Parathyroid adenoma (tissue), 2 donors: ENCODE data around the gene EFHC1.

Experiments
- H2AFZ ChIP-seq: fragments of 300-600 bp; sonication (generic); one replicate; pipeline ENCODE4 v1.7.0; 2017; ENCODE audit warnings: antibody characterized with exemption, mild to moderate bottlenecking
- H3K27ac ChIP-seq: fragments of 300-600 bp; sonication (generic); one replicate; pipeline ENCODE4 v1.7.0; 2017
- H3K27me3 ChIP-seq: fragments of 300-600 bp; sonication (generic); one replicate; pipeline ENCODE4 v1.7.0; 2017; ENCODE audit warnings: low read length; ENCODE audit not compliant: control insufficient read depth, insufficient read depth
- H3K36me3 ChIP-seq: fragments of 300-600 bp; sonication (generic); one replicate; pipeline ENCODE4 v1.7.0; 2017; ENCODE audit warnings: low read length; ENCODE audit not compliant: control insufficient read depth, insufficient read depth
- H3K4me1 ChIP-seq: fragments of 300-600 bp; sonication (generic); one replicate; pipeline ENCODE4 v1.7.0; 2017; ENCODE audit warnings: control low read depth
- H3K4me2 ChIP-seq: fragments of 300-600 bp; sonication (generic); one replicate; pipeline ENCODE4 v1.7.0; 2017; ENCODE audit warnings: low read length
- H3K4me3 ChIP-seq: fragments of 300-600 bp; sonication (generic); one replicate; pipeline ENCODE4 v1.7.0; 2017; ENCODE audit warnings: low read depth, low read length
- H3K79me2 ChIP-seq: fragments of 300-600 bp; sonication (generic); one replicate; pipeline ENCODE4 v1.7.0; 2017; ENCODE audit warnings: control low read depth
- H3K9ac ChIP-seq: fragments of 300-600 bp; sonication (generic); one replicate; pipeline ENCODE4 v1.7.0; 2017; ENCODE audit warnings: mild to moderate bottlenecking
- H3K9me3 ChIP-seq: fragments of 300-600 bp; sonication (generic); one replicate; pipeline ENCODE4 v1.7.0; 2017; ENCODE audit warnings: low read length; ENCODE audit not compliant: control insufficient read depth
- TF ChIP-seq, protein P1 (sequence below): fragments of 300-600 bp; sonication (generic); IDR thresholded peaks from one replicate; pipeline ENCODE4 v1.7.0; 2017; ENCODE audit warnings: antibody characterized with exemption, mild to moderate bottlenecking
- donor health status: primary hyperparathyroidism.

Gene EFHC1

DNA sequence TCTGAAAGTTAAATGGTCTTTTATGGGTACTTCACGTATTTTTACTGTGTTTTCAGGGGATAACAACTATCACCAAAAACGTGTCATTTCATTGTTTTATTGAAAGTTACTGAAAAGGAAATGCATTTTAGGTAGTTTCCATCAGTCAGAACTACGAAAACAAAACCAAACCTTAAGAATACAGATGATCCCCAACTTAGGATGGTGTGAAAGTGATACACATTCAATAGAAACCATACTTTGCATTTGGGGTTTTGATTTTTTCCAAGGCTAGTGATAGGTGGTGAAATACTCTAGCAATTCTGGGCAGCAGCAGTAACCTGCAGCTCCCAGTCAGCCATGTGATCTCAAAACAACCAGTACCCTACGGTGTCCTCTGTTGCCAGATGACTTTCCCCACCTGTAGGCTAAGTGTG lies 25.9 kb upstream of the EFHC1 start:
- H3K4me2 ChIP-seq: no peak overlapping the region
- H3K36me3 ChIP-seq: no peaks in the 10 kb centered on the region
- peaks cover 13% of the 10 kb centered on the region for H3K4me1 ChIP-seq
- H2AFZ ChIP-seq: no peak overlapping the region
- H3K4me3 ChIP-seq: no peak overlapping the region
- H3K79me2 ChIP-seq: no peaks in the 10 kb centered on the region
- TF ChIP-seq, protein P1, sequence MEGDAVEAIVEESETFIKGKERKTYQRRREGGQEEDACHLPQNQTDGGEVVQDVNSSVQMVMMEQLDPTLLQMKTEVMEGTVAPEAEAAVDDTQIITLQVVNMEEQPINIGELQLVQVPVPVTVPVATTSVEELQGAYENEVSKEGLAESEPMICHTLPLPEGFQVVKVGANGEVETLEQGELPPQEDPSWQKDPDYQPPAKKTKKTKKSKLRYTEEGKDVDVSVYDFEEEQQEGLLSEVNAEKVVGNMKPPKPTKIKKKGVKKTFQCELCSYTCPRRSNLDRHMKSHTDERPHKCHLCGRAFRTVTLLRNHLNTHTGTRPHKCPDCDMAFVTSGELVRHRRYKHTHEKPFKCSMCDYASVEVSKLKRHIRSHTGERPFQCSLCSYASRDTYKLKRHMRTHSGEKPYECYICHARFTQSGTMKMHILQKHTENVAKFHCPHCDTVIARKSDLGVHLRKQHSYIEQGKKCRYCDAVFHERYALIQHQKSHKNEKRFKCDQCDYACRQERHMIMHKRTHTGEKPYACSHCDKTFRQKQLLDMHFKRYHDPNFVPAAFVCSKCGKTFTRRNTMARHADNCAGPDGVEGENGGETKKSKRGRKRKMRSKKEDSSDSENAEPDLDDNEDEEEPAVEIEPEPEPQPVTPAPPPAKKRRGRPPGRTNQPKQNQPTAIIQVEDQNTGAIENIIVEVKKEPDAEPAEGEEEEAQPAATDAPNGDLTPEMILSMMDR: no peak
- H3K9me3 ChIP-seq: no peaks in the 10 kb centered on the region
- no peak overlapping the region for H3K9ac ChIP-seq
- H3K27me3 ChIP-seq: no peaks in the 10 kb centered on the region
- no peak overlapping the region for H3K27ac ChIP-seq

DNA sequence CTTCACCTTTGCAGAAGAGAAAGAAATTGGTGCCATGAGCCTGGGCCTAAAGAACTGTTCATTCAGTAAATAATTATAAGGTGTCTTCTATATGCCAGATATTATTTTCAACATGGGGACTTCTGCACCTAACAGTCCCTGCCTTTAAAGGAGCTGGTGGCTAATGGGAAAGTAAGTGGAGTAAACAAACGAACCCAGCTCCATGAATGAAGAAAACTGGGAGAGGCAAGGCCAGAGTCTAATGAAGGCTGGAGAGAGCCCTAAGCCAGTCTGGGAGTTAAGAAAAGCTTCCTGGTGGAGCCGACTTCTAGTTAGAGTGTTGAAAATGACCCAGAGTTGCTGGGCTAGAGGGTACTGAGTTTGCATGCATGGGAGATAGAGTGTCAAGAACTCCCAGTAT lies 24.2 kb upstream of the EFHC1 start:
- H2AFZ ChIP-seq: no peak overlapping the region

DNA sequence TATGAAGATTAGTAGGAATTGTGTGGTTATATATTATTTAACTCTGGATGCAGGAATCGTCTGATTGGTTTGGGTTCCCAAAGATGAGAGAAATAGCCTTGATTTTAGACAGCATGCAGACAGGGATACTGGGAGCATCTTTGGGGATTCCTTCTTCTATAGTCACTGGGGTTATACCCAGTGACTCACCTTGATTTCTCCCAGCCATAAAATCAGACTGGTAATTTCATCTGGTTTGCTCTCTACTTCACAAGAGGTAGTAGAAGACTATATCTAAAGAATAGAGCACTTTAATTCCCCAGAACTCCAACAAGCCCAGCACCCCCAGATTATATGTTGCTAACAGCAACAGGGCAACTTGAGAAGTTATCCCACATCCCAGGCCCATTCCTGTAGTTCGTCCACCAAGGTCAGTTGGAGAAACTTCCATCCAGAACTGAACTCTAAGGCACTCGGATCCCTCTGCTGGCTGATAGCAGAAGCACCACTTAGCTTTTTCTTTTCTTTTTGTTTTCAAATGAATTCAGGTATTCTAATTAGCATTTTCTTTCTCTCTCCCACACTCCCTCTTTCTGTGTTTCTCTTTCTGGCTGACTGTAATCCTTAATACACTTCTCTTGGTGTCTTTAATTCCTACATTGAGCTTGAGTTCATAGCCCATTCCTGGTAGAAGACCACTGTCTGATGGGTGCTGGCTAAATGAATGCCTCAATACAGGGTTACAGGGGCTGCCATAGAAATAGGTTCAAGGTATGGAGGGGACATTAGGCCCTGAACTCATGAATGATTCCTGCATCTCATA lies 20.4 kb upstream of the EFHC1 start:
- peak overlapping the region; percentile 34 for H2AFZ ChIP-seq
- H3K36me3 ChIP-seq: no peaks in the 10 kb centered on the region
- H3K9ac ChIP-seq: no peak overlapping the region
- H3K4me3 ChIP-seq: no peak overlapping the region
- H3K4me2 ChIP-seq: no peak overlapping the region
- no peak overlapping the region for H3K27ac ChIP-seq
- no peaks in the 10 kb centered on the region for H3K27me3 ChIP-seq
- no peaks in the 10 kb centered on the region for H3K9me3 ChIP-seq
- no peaks in the 10 kb centered on the region for H3K79me2 ChIP-seq
- TF ChIP-seq, protein P1: peak; percentile 91
- peaks cover 6% of the 10 kb centered on the region for H3K4me1 ChIP-seq

More for the DNA sequence above, 24.2 kb upstream of the EFHC1 start:
- no peak overlapping the region for H3K4me2 ChIP-seq
- H3K27me3 ChIP-seq: no peaks in the 10 kb centered on the region
- H3K36me3 ChIP-seq: no peaks in the 10 kb centered on the region
- peaks cover 6% of the 10 kb centered on the region for H3K4me1 ChIP-seq
- no peak overlapping the region for H3K27ac ChIP-seq
- TF ChIP-seq, protein P1: no peak
- H3K4me3 ChIP-seq: no peak overlapping the region
- H3K79me2 ChIP-seq: no peaks in the 10 kb centered on the region
- H3K9me3 ChIP-seq: no peaks in the 10 kb centered on the region
- no peak overlapping the region for H3K9ac ChIP-seq

DNA sequence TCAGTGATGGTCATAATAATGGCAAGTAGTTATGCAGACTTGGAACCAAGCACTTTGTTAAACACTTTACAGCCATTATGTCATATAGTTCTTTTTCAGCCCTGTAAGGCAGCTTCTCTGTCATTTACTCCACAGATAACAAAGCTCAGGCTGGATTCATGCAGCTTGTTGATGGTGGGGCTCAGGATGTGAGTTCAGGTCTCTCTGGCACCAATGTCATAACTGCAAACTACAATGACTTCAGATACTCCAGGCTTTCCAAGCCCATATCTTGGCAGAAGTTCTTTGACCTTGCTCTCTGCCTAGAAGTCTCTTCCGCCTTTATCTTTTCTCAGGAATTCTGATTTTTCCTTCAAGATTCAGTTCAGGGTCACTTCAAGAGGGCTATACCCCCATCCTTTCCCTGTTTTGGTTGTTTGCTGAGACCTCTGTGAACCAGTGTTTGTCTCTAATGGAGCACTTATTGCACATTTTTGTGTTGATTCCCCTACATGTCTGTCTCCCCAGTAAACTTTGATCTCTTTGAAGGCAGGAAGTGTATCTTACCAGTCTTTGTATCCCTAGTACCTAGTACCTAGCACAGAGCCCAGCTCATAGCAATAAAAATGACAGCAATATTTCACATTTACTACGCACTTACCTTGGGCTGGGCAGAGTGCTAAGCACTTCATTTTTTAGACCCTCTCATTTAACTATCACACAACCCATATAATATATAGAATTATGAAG lies 19.7 kb upstream of the EFHC1 start:
- Histone ChIP-seq H3K4me2 (no peak overlapping the region), H3K9me3 (no peaks in the 10 kb centered on the region), H3K79me2 (no peaks in the 10 kb centered on the region), H3K27me3 (no peaks in the 10 kb centered on the region), H3K36me3 (no peaks in the 10 kb centered on the region), H3K4me1 (peaks cover 6% of the 10 kb centered on the region), H3K27ac (no peak overlapping the region), H3K9ac (no peak overlapping the region), H2AFZ (no peak overlapping the region), H3K4me3 (no peak overlapping the region)
- TF ChIP-seq, protein P1: no peak
